K562 (cell line): ENCODE data around the gene TMEM69. TPM values are rescaled to one million over a fixed set of nuclear protein-coding genes. Genes with fewer than 3 reads are reported as not detected.

Experiments used
- ARID3A ChIP-seq: IDR thresholded peaks from 2 replicates; pipeline ENCODE4 v1.6.1; 2012; ENCODE audit warnings: low read depth, low read length, improper control_type of control experiment, borderline replicate concordance
- CBX3 ChIP-seq, 2 experiments: IDR thresholded peaks; 1 replicate in 1 of 2; 2 replicates in 1 of 2; pipeline ENCODE4 v1.6.1; 2012; ENCODE audit warnings: inconsistent platforms in 2 of 2, low read length in 2 of 2, borderline replicate concordance in 1 of 2, control low read depth in 1 of 2
- CXXC5 ChIP-seq: fragments of 250-450 bp; sonication (Bioruptor Pico); IDR thresholded peaks from 2 replicates; pipeline ENCODE4 v1.8.0; 2022; ENCODE audit warnings: inconsistent platforms, mild to moderate bottlenecking, moderate library complexity
- EZH2 ChIP-seq: IDR thresholded peaks from 2 replicates; pipeline ENCODE4 v1.6.1; 2012; ENCODE audit warnings: low read depth, mild to moderate bottlenecking, inconsistent platforms, low read length, borderline replicate concordance
- MCM7 ChIP-seq, 2 experiments: fragments of 450-650 bp; IDR thresholded peaks; 2 replicates each; pipeline ENCODE4 v1.6.1; 2016 to 2018
- MYC ChIP-seq, 2 experiments: fragments of 250-450 bp in 1 of 2; sonication (Bioruptor Pico) in 1 of 2; IDR thresholded peaks; 2 replicates each; pipeline versions ENCODE4 v1.5.1 to v1.6.1; 2012 to 2021; ENCODE audit warnings: low read depth in 2 of 2, borderline replicate concordance in 1 of 2, improper control_type of control experiment in 1 of 2, low read length in 1 of 2, mild to moderate bottlenecking in 1 of 2, moderate library complexity in 1 of 2
- NCOA1 ChIP-seq: fragments of 450-650 bp; IDR thresholded peaks from 2 replicates; pipeline ENCODE4 v1.6.1; 2016; ENCODE audit warnings: low read depth
- YY1 ChIP-seq, 3 experiments: IDR thresholded peaks; 2 replicates each; pipeline ENCODE4 v1.6.1; 2011; ENCODE audit warnings: low read length in 2 of 3, mild to moderate bottlenecking in 2 of 3, moderate library complexity in 2 of 3, borderline replicate concordance in 1 of 3, control low read depth in 1 of 3, low read depth in 1 of 3; ENCODE audit not compliant: insufficient read depth in 3 of 3, insufficient replicate concordance in 2 of 3, control insufficient read depth in 1 of 3, insufficient read length in 1 of 3; ENCODE audit errors: extremely low read depth in 1 of 3
- ZBTB49 ChIP-seq: sonication (generic); formaldehyde crosslinking; IDR thresholded peaks from 2 replicates; pipeline ENCODE4 v1.8.0; 2022; ENCODE audit warnings: missing genetic modification reagents, mild to moderate bottlenecking, borderline replicate concordance
- ZFP30 ChIP-seq: fragments of 250-450 bp; sonication (Bioruptor Pico); IDR thresholded peaks from 2 replicates; pipeline ENCODE4 v1.8.0; 2022; ENCODE audit warnings: moderate library complexity, mild to moderate bottlenecking, inconsistent platforms, borderline replicate concordance
- ZNF212 ChIP-seq: fragments of 450-650 bp; formaldehyde crosslinking; IDR thresholded peaks from 2 replicates; pipeline ENCODE4 v1.4.0; 2020; ENCODE audit warnings: mild to moderate bottlenecking
- polyA plus RNA-seq, 8 experiments: library from polyadenylated mRNA; depleted of rRNA in 4 of 8; stranded (reverse) in 5 of 8; unstranded in 3 of 8; fragments of >200 nt; fragmentation: Nextera tagmentation in 2 of 8; fragmentation: Illumina TruSeq in 1 of 8; extraction: Ambion mirVana in 2 of 8; extraction: Trizol in 1 of 8; gene quantifications; 2 replicates each; pipeline versions ENCODE4 v1.2.1 to v1.2.3, GENCODE V29; 2011 to 2014; ENCODE audit warnings: inconsistent platforms in 1 of 8, missing spikeins in 1 of 8
- total RNA-seq, 7 experiments: library from RNA; depleted of rRNA in 6 of 7; stranded (reverse); fragments of >200 nt in 6 of 7; fragmentation: Illumina TruSeq in 2 of 7; extraction: Trizol in 2 of 7; gene quantifications; 2 replicates each; pipeline versions ENCODE4 v1.2.1 to v1.2.3, GENCODE V29; 2011 to 2021; ENCODE audit warnings: low replicate concordance in 1 of 7
- TF ChIP-seq, protein P1 (sequence below): fragments of 450-650 bp; IDR thresholded peaks from 2 replicates; pipeline ENCODE4 v1.7.1; 2018; ENCODE audit warnings: mild to moderate bottlenecking, low read depth; ENCODE audit not compliant: partially characterized antibody
- TF ChIP-seq, protein P2 (sequence below): fragments of 150-350 bp; conservative IDR thresholded peaks from 2 replicates; pipeline ENCODE4 v1.6.1; 2014; ENCODE audit warnings: low read length

The TMEM69 gene
- total and polyA plus RNA-seq, 9 of the 15 experiments (the other 6 are each of a cell fraction or from before 2014, with no cell fraction given): 47.3 to 248 (median 103) TPM

GRCh38 chr1:45686288-45687013 lies 1.5 kb upstream of the TMEM69 start, which contains the start of gene GPBP1L1 (continued):
- TF ChIP-seq EZH2: no peak
- TF ChIP-seq CBX3 (IDR thresholded peaks at IDR 0.05; ENCODE audit: borderline replicate concordance in 1 of 2, low read length in 2 of 2): no peak
- TF ChIP-seq ZFP30 (CRISPR knock-in tag): no peak
- TF ChIP-seq, protein P1, sequence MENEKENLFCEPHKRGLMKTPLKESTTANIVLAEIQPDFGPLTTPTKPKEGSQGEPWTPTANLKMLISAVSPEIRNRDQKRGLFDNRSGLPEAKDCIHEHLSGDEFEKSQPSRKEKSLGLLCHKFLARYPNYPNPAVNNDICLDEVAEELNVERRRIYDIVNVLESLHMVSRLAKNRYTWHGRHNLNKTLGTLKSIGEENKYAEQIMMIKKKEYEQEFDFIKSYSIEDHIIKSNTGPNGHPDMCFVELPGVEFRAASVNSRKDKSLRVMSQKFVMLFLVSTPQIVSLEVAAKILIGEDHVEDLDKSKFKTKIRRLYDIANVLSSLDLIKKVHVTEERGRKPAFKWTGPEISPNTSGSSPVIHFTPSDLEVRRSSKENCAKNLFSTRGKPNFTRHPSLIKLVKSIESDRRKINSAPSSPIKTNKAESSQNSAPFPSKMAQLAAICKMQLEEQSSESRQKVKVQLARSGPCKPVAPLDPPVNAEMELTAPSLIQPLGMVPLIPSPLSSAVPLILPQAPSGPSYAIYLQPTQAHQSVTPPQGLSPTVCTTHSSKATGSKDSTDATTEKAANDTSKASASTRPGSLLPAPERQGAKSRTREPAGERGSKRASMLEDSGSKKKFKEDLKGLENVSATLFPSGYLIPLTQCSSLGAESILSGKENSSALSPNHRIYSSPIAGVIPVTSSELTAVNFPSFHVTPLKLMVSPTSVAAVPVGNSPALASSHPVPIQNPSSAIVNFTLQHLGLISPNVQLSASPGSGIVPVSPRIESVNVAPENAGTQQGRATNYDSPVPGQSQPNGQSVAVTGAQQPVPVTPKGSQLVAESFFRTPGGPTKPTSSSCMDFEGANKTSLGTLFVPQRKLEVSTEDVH: no peak
- no peak for TF ChIP-seq ZNF212 (CRISPR knock-in tag)
- TF ChIP-seq NCOA1: peak; percentile 6; the same call in 1 of the 2 replicates
- no peak for TF ChIP-seq MCM7 (IDR thresholded peaks at IDR 0.05)
- no peak for TF ChIP-seq CXXC5 (CRISPR knock-in tag)
- no peak for TF ChIP-seq ARID3A
- peak; percentile 94 to 98 (median 96) for TF ChIP-seq YY1 (IDR thresholded peaks at IDR 0.05; ENCODE audit: borderline replicate concordance in 1 of 3, control insufficient read depth in 1 of 3, extremely low read depth in 1 of 3, insufficient read depth in 3 of 3, insufficient read length in 1 of 3, insufficient replicate concordance in 2 of 3, low read depth in 1 of 3, low read length in 2 of 3)
- TF ChIP-seq MYC (IDR thresholded peaks at IDR 0.05; ENCODE audit: low read depth, low read length): peak; percentile 69; the same call in 1 of the 2 replicates
- peak; percentile 95 for TF ChIP-seq MYC (CRISPR knock-in tag; IDR thresholded peaks at IDR 0.05; ENCODE audit: borderline replicate concordance, low read depth)
- no peak for TF ChIP-seq ZBTB49
- TF ChIP-seq, protein P2, sequence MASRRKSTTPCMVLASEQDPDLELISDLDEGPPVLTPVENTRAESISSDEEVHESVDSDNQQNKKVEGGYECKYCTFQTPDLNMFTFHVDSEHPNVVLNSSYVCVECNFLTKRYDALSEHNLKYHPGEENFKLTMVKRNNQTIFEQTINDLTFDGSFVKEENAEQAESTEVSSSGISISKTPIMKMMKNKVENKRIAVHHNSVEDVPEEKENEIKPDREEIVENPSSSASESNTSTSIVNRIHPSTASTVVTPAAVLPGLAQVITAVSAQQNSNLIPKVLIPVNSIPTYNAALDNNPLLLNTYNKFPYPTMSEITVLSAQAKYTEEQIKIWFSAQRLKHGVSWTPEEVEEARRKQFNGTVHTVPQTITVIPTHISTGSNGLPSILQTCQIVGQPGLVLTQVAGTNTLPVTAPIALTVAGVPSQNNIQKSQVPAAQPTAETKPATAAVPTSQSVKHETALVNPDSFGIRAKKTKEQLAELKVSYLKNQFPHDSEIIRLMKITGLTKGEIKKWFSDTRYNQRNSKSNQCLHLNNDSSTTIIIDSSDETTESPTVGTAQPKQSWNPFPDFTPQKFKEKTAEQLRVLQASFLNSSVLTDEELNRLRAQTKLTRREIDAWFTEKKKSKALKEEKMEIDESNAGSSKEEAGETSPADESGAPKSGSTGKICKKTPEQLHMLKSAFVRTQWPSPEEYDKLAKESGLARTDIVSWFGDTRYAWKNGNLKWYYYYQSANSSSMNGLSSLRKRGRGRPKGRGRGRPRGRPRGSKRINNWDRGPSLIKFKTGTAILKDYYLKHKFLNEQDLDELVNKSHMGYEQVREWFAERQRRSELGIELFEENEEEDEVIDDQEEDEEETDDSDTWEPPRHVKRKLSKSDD: no peak
